ENCODE measurements around the gene TERT. TPM values are rescaled to one million over a fixed set of nuclear protein-coding genes. Genes with fewer than 3 reads are reported as not detected.

TERT gene
- total RNA-seq, 1 experiment from 2014 or later = 6.1 TPM

DNA sequence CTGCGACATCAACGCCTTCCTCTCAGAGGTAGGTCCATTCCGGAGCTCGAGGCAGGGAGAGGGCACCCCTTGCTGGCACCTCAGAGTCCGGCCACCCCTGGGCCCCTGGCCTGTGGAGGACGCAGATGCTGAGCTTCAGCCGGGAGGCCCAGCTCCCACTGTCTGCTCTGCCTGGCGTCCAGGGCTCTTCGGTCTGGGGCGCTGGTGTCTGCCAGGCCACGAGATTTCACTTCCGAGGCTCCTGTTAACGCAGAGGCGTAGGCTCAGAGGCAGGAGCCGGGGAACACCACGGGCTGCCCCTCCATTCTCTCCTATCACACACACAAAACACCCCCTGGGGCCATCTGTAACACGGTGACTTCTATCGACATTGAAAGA is 78.0 kb downstream of the TERT start:
- Histone ChIP-seq H3K4me3 (ENCODE audit: low read depth, low read length) (no peak overlapping the region), H3K9me3 (no peaks in the 10 kb centered on the region), H3K4me1 (no peaks in the 10 kb centered on the region), H3K27me3 (replicated peaks; ENCODE audit: control insufficient read depth, insufficient read depth, low read length) (no peaks in the 10 kb centered on the region), H3K36me3 (ENCODE audit: control insufficient read depth, insufficient read depth, low read length) (no peaks in the 10 kb centered on the region)
- H3K27ac Mint-ChIP-seq (ENCODE audit: unreplicated experiment) = no peak overlapping the region
- BruUV-seq (replicated peaks) = no TSS peak
- POLR2A ChIA-PET = no interaction called here
- no peak overlapping the region for H3K4me3 Mint-ChIP-seq (ENCODE audit: unreplicated experiment)
- H3K36me3 Mint-ChIP-seq (ENCODE audit: insufficient read depth, unreplicated experiment) = no peaks in the 10 kb centered on the region
- no peaks in the 10 kb centered on the region for H3K9me3 Mint-ChIP-seq (ENCODE audit: unreplicated experiment)
- intact Hi-C loops (cut with micrococcal nuclease; ENCODE audit: unreplicated experiment) = no loop called here
- H3K4me1 Mint-ChIP-seq (ENCODE audit: low read depth, unreplicated experiment) = no peaks in the 10 kb centered on the region
- no peak for DNase-seq
- TF ChIP-seq, protein P1, sequence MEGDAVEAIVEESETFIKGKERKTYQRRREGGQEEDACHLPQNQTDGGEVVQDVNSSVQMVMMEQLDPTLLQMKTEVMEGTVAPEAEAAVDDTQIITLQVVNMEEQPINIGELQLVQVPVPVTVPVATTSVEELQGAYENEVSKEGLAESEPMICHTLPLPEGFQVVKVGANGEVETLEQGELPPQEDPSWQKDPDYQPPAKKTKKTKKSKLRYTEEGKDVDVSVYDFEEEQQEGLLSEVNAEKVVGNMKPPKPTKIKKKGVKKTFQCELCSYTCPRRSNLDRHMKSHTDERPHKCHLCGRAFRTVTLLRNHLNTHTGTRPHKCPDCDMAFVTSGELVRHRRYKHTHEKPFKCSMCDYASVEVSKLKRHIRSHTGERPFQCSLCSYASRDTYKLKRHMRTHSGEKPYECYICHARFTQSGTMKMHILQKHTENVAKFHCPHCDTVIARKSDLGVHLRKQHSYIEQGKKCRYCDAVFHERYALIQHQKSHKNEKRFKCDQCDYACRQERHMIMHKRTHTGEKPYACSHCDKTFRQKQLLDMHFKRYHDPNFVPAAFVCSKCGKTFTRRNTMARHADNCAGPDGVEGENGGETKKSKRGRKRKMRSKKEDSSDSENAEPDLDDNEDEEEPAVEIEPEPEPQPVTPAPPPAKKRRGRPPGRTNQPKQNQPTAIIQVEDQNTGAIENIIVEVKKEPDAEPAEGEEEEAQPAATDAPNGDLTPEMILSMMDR (IDR thresholded peaks at IDR 0.05; ENCODE audit: insufficient read depth in 1 of 2, low read depth in 1 of 2, low read length in 1 of 2, severe bottlenecking in 1 of 2, unreplicated experiment in 1 of 2) = no peak
- H3K27me3 Mint-ChIP-seq (ENCODE audit: insufficient read depth, unreplicated experiment) = no peaks in the 10 kb centered on the region
- CTCF ChIA-PET = interaction anchor here (0.6 kb wide), 1 partner anchor 127 kb away, joined by 3 read pairs; no protein-coding TSS in a partner anchor

DNA sequence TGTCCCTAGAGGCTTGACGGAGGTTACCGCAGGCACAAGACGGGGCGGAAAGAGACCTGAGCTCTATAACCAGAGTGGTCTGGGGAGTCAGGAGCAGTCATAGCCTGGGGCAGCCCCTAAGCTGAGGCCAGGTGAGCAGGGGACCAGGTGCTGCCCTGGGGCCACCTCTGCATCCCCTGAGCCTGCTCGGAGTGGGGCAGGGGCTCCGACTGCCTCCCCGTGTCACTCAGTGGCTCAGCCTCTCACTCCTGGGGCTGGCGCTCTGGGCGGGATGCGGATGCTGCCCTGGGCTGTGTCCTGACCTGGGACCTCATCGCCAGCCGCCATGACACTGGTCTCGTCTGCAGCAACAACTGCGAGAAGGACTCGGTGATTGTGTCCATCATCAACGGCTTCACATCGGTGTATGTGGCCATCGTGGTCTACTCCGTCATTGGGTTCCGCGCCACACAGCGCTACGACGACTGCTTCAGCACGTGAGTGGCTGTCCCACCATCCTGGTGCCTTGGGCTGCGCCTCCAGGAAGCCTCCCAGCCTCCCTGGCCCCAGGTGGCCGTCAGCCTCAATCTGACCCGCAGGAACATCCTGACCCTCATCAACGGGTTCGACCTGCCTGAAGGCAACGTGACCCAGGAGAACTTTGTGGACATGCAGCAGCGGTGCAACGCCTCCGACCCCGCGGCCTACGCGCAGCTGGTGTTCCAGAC is 78.5 kb downstream of the TERT start:
- intact Hi-C loops (cut with micrococcal nuclease; ENCODE audit: unreplicated experiment) = no loop called here
- H3K4me3 ChIP-seq (ENCODE audit: low read depth, low read length) = no peak overlapping the region
- Mint-ChIP-seq H3K27me3 (ENCODE audit: insufficient read depth, unreplicated experiment) (no peaks in the 10 kb centered on the region), H3K9me3 (ENCODE audit: unreplicated experiment) (no peaks in the 10 kb centered on the region), H3K36me3 (ENCODE audit: insufficient read depth, unreplicated experiment) (no peaks in the 10 kb centered on the region), H3K4me1 (ENCODE audit: low read depth, unreplicated experiment) (no peaks in the 10 kb centered on the region), H3K27ac (ENCODE audit: unreplicated experiment) (no peak overlapping the region), H3K4me3 (ENCODE audit: unreplicated experiment) (no peak overlapping the region)
- no peaks in the 10 kb centered on the region for H3K36me3 ChIP-seq (ENCODE audit: control insufficient read depth, insufficient read depth, low read length)
- no peaks in the 10 kb centered on the region for H3K9me3 ChIP-seq
- BruUV-seq (replicated peaks) = no TSS peak
- ChIA-PET POLR2A (no interaction called here), CTCF (interaction anchor here (1.2 kb wide), 1 partner anchor 12 kb away, joined by 5 read pairs; no protein-coding TSS in a partner anchor)
- no peak for DNase-seq
- H3K27me3 ChIP-seq (replicated peaks; ENCODE audit: control insufficient read depth, insufficient read depth, low read length) = no peaks in the 10 kb centered on the region
- no peaks in the 10 kb centered on the region for H3K4me1 ChIP-seq
- TF ChIP-seq, protein P1 (IDR thresholded peaks at IDR 0.05; ENCODE audit: insufficient read depth in 1 of 2, low read depth in 1 of 2, low read length in 1 of 2, severe bottlenecking in 1 of 2, unreplicated experiment in 1 of 2) = no peak

DNA sequence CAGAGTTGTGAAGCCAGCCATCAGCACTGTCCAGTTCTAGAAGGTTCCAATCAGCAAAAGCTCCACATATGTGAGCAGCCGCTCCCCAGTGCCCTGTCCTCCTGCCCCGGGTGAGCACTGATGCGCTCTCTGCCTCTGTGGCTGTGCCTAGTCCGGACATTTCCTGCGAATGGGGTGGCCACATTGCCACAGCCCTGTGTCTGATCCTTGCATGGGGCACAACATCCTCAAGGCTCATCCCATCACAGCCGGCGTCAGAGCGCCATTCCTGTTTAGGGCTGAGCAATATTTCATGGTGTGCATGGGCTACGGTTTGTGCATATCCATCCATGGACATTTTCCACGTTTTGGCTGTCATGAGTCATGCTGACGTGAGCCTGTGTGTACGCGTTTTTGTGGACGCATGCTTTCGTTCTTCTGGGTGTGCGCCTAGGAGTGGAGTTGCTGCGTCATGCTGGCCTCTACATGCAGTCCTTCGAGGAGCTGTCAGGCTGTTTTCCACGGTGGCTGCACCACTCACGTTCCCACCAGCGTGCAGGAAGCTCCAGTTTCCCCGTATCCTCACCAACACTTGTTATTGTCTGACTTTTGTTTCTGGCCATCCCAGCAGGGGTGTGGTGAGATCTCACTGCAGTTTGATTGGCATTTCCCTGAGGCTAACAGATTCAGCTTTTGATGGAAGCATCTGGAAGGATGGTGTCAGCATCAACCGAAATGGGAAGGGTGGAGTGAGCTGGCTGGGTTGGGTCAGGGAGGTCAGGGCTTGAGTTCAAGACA is 79.4 kb downstream of the TERT start:
- intact Hi-C loops (cut with micrococcal nuclease; ENCODE audit: unreplicated experiment) = no loop called here
- no peaks in the 10 kb centered on the region for H3K4me1 Mint-ChIP-seq (ENCODE audit: low read depth, unreplicated experiment)
- H3K4me3 Mint-ChIP-seq (ENCODE audit: unreplicated experiment) = no peak overlapping the region
- Histone ChIP-seq H3K9me3 (no peaks in the 10 kb centered on the region), H3K36me3 (ENCODE audit: control insufficient read depth, insufficient read depth, low read length) (no peaks in the 10 kb centered on the region), H3K4me3 (ENCODE audit: low read depth, low read length) (no peak overlapping the region), H3K4me1 (no peaks in the 10 kb centered on the region), H3K27me3 (replicated peaks; ENCODE audit: control insufficient read depth, insufficient read depth, low read length) (no peaks in the 10 kb centered on the region)
- no TSS peak for BruUV-seq (replicated peaks)
- ChIA-PET CTCF (interaction anchor here (1.2 kb wide), 1 partner anchor 11 kb away, joined by 5 read pairs; no protein-coding TSS in a partner anchor), POLR2A (no interaction called here)
- H3K27ac Mint-ChIP-seq (ENCODE audit: unreplicated experiment) = no peak overlapping the region
- H3K9me3 Mint-ChIP-seq (ENCODE audit: unreplicated experiment) = no peaks in the 10 kb centered on the region
- no peak for DNase-seq
- H3K27me3 Mint-ChIP-seq (ENCODE audit: insufficient read depth, unreplicated experiment) = no peaks in the 10 kb centered on the region
- TF ChIP-seq, protein P1 (IDR thresholded peaks at IDR 0.05; ENCODE audit: insufficient read depth in 1 of 2, low read depth in 1 of 2, low read length in 1 of 2, severe bottlenecking in 1 of 2, unreplicated experiment in 1 of 2) = no peak
- no peaks in the 10 kb centered on the region for H3K36me3 Mint-ChIP-seq (ENCODE audit: insufficient read depth, unreplicated experiment)

Data from Caco-2 (cell line).